Activated CD8-positive, alpha-beta memory T cell treated with anti-CD3 and anti-CD28 coated beads, Interleukin-2, amount 50 U/mL, for 1 hour (primary cell): Measurements from ENCODE around the gene MID2.
"Not testable (repeated sequence)": the region's sequence is repeated elsewhere in the genome, so short reads cannot be mapped to it uniquely, and the experiment has no call there.

Experiments used
- DNase-seq: peaks from one replicate; pipeline ENCODE4 v3.0.0-alpha.2; 2020; ENCODE audit errors: extremely low read depth

MID2 gene

GRCh38 chrX:107955337-107955736 lies 129.7 kb downstream of the MID2 start:
- not testable (repeated sequence) for DNase-seq

GRCh38 chrX:107968623-107969022 lies 143.0 kb downstream of the MID2 start:
- DNase-seq: no peak

- DNase-seq: no peak
These were observed 144.4 kb downstream of the MID2 start for GRCh38 chrX:107970073-107970472.

GRCh38 chrX:107971636-107972035 lies 146.0 kb downstream of the MID2 start:
- DNase-seq: no peak
